ENCODE data around the gene HPS5.

DNA sequence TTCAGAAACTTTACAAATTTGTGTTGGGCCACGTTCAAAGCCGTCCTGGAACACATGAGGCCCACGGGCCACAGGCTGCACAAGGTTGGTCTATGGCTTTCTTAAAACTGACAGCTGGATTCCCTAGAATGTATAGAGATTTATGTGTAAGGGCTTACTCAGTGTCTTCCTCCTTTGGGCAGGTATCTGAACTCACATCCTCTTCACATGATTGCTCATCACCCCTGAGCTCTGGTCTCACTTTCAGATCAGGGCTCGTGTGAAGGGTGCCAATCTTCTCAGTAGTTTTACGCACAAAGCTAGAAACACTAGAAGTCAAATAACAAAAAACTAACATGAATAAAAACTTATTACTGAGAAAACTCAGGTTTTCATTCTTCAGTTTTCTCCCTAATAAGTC is 27.1 kb downstream of the HPS5 start:
- TF ChIP-seq, protein P1, sequence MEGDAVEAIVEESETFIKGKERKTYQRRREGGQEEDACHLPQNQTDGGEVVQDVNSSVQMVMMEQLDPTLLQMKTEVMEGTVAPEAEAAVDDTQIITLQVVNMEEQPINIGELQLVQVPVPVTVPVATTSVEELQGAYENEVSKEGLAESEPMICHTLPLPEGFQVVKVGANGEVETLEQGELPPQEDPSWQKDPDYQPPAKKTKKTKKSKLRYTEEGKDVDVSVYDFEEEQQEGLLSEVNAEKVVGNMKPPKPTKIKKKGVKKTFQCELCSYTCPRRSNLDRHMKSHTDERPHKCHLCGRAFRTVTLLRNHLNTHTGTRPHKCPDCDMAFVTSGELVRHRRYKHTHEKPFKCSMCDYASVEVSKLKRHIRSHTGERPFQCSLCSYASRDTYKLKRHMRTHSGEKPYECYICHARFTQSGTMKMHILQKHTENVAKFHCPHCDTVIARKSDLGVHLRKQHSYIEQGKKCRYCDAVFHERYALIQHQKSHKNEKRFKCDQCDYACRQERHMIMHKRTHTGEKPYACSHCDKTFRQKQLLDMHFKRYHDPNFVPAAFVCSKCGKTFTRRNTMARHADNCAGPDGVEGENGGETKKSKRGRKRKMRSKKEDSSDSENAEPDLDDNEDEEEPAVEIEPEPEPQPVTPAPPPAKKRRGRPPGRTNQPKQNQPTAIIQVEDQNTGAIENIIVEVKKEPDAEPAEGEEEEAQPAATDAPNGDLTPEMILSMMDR (IDR thresholded peaks at IDR 0.05; ENCODE audit: extremely low read depth in 1 of 2, insufficient read depth in 1 of 2, low read depth in 1 of 2, low read length in 2 of 2), result no peak
- no peak for TF ChIP-seq POLR2A (IDR thresholded peaks at IDR 0.05; ENCODE audit: low read depth, low read length)
- TF ChIP-seq GATA2 (IDR thresholded peaks at IDR 0.05; ENCODE audit: insufficient read depth, insufficient read length, low read depth, low read length), result no peak
- no peak for TF ChIP-seq MYC (IDR thresholded peaks at IDR 0.05; ENCODE audit: low read depth, low read length)
- no peak for TF ChIP-seq POLR2AphosphoS5 (IDR thresholded peaks at IDR 0.05; ENCODE audit: insufficient read depth, low read depth, low read length)
- no peak for TF ChIP-seq EZH2 (IDR thresholded peaks at IDR 0.05; ENCODE audit: borderline replicate concordance, low read depth, low read length, severe bottlenecking)
- no peak for TF ChIP-seq FOS (IDR thresholded peaks at IDR 0.05; ENCODE audit: borderline replicate concordance, insufficient read depth, low read length)

Measured in endothelial cell of umbilical vein (primary cell).